Measurements from ENCODE around the gene ERFL.

ERFL gene

GRCh38 chr19:41925208-41926003 lies 2.8 kb downstream of the ERFL start:
- no peak overlapping the region for H3K4me3 ChIP-seq (ENCODE audit: low read depth, low read length)

GRCh38 chr19:41924151-41925145 lies 3.8 kb downstream of the ERFL start:
- Histone ChIP-seq H3K27ac (ENCODE audit: low read depth, low read length) (no peak overlapping the region), H3K9ac (ENCODE audit: low read length) (no peak overlapping the region), H3K9me3 (ENCODE audit: control insufficient read depth, insufficient read depth, low read depth, low read length) (no peaks in the 10 kb centered on the region), H3K4me1 (ENCODE audit: control insufficient read depth, insufficient read depth, low read length) (peaks cover 17% of the 10 kb centered on the region), H3K4me3 (ENCODE audit: low read depth, low read length) (no peak overlapping the region), H3K27me3 (ENCODE audit: control insufficient read depth, insufficient read depth, low read length) (peaks cover 95% of the 10 kb centered on the region), H3K36me3 (ENCODE audit: control insufficient read depth, insufficient read depth, low read length) (no peaks in the 10 kb centered on the region)

More at GRCh38 chr19:41925208-41926003, 2.8 kb downstream of the ERFL start:
- Histone ChIP-seq H3K4me1 (ENCODE audit: control insufficient read depth, insufficient read depth, low read length) (peaks cover 21% of the 10 kb centered on the region), H3K9me3 (ENCODE audit: control insufficient read depth, insufficient read depth, low read depth, low read length) (no peaks in the 10 kb centered on the region), H3K27me3 (ENCODE audit: control insufficient read depth, insufficient read depth, low read length) (peaks cover 95% of the 10 kb centered on the region), H3K27ac (ENCODE audit: low read depth, low read length) (no peak overlapping the region), H3K36me3 (ENCODE audit: control insufficient read depth, insufficient read depth, low read length) (no peaks in the 10 kb centered on the region), H3K9ac (ENCODE audit: low read length) (no peak overlapping the region)

- peaks cover 95% of the 10 kb centered on the region for H3K27me3 ChIP-seq (ENCODE audit: control insufficient read depth, insufficient read depth, low read length)
- H3K9me3 ChIP-seq (ENCODE audit: control insufficient read depth, insufficient read depth, low read depth, low read length), result no peaks in the 10 kb centered on the region
- H3K4me3 ChIP-seq (ENCODE audit: low read depth, low read length), result no peak overlapping the region
- H3K9ac ChIP-seq (ENCODE audit: low read length), result no peak overlapping the region
- no peak overlapping the region for H3K27ac ChIP-seq (ENCODE audit: low read depth, low read length)
- H3K36me3 ChIP-seq (ENCODE audit: control insufficient read depth, insufficient read depth, low read length), result no peaks in the 10 kb centered on the region
- peaks cover 11% of the 10 kb centered on the region; the same call in 1 of the 2 replicates for H3K4me1 ChIP-seq (ENCODE audit: control insufficient read depth, insufficient read depth, low read length)
Observed at GRCh38 chr19:41923045-41923788, 5.0 kb downstream of the ERFL start.

- H3K9me3 ChIP-seq (ENCODE audit: control insufficient read depth, insufficient read depth, low read depth, low read length), result no peaks in the 10 kb centered on the region
- no peak overlapping the region for H3K27ac ChIP-seq (ENCODE audit: low read depth, low read length)
- no peak overlapping the region for H3K9ac ChIP-seq (ENCODE audit: low read length)
- H3K4me1 ChIP-seq (ENCODE audit: control insufficient read depth, insufficient read depth, low read length), result peaks cover 11% of the 10 kb centered on the region; the same call in 1 of the 2 replicates
- H3K36me3 ChIP-seq (ENCODE audit: control insufficient read depth, insufficient read depth, low read length), result no peaks in the 10 kb centered on the region
- H3K4me3 ChIP-seq (ENCODE audit: low read depth, low read length), result peak overlapping the region; percentile 1; the same call in 1 of the 2 replicates
- H3K27me3 ChIP-seq (ENCODE audit: control insufficient read depth, insufficient read depth, low read length), result peaks cover 97% of the 10 kb centered on the region
Observed at GRCh38 chr19:41922585-41922984, 5.7 kb downstream of the ERFL start.

GRCh38 chr19:41921577-41922576 lies 6.4 kb downstream of the ERFL start:
- H3K36me3 ChIP-seq (ENCODE audit: control insufficient read depth, insufficient read depth, low read length), result no peaks in the 10 kb centered on the region
- peak overlapping the region; percentile 1; the same call in 1 of the 2 replicates for H3K4me3 ChIP-seq (ENCODE audit: low read depth, low read length)
- H3K4me1 ChIP-seq (ENCODE audit: control insufficient read depth, insufficient read depth, low read length), result peaks cover 11% of the 10 kb centered on the region; the same call in 1 of the 2 replicates
- H3K27ac ChIP-seq (ENCODE audit: low read depth, low read length), result no peak overlapping the region
- peaks cover 97% of the 10 kb centered on the region for H3K27me3 ChIP-seq (ENCODE audit: control insufficient read depth, insufficient read depth, low read length)
- H3K9ac ChIP-seq (ENCODE audit: low read length), result no peak overlapping the region
- H3K9me3 ChIP-seq (ENCODE audit: control insufficient read depth, insufficient read depth, low read depth, low read length), result no peaks in the 10 kb centered on the region

- Histone ChIP-seq H3K9me3 (ENCODE audit: control insufficient read depth, insufficient read depth, low read depth, low read length) (no peaks in the 10 kb centered on the region), H3K9ac (ENCODE audit: low read length) (no peak overlapping the region), H3K27me3 (ENCODE audit: control insufficient read depth, insufficient read depth, low read length) (peaks cover 97% of the 10 kb centered on the region), H3K4me3 (ENCODE audit: low read depth, low read length) (no peak overlapping the region), H3K27ac (ENCODE audit: low read depth, low read length) (no peak overlapping the region), H3K4me1 (ENCODE audit: control insufficient read depth, insufficient read depth, low read length) (peaks cover 11% of the 10 kb centered on the region; the same call in 1 of the 2 replicates), H3K36me3 (ENCODE audit: control insufficient read depth, insufficient read depth, low read length) (no peaks in the 10 kb centered on the region)
Observed at GRCh38 chr19:41920882-41921576, 7.2 kb downstream of the ERFL start.

GRCh38 chr19:41919948-41920712 lies 8.1 kb downstream of the ERFL start:
- no peaks in the 10 kb centered on the region for H3K9me3 ChIP-seq (ENCODE audit: control insufficient read depth, insufficient read depth, low read depth, low read length)
- no peak overlapping the region for H3K27ac ChIP-seq (ENCODE audit: low read depth, low read length)
- H3K4me1 ChIP-seq (ENCODE audit: control insufficient read depth, insufficient read depth, low read length), result peaks cover 15% of the 10 kb centered on the region; the same call in 1 of the 2 replicates
- H3K4me3 ChIP-seq (ENCODE audit: low read depth, low read length), result no peak overlapping the region
- no peaks in the 10 kb centered on the region for H3K36me3 ChIP-seq (ENCODE audit: control insufficient read depth, insufficient read depth, low read length)
- peaks cover 97% of the 10 kb centered on the region for H3K27me3 ChIP-seq (ENCODE audit: control insufficient read depth, insufficient read depth, low read length)
- no peak overlapping the region for H3K9ac ChIP-seq (ENCODE audit: low read length)

- H3K9ac ChIP-seq (ENCODE audit: low read length), result no peak overlapping the region
- H3K36me3 ChIP-seq (ENCODE audit: control insufficient read depth, insufficient read depth, low read length), result no peaks in the 10 kb centered on the region
- H3K27ac ChIP-seq (ENCODE audit: low read depth, low read length), result no peak overlapping the region
- H3K27me3 ChIP-seq (ENCODE audit: control insufficient read depth, insufficient read depth, low read length), result peaks cover 98% of the 10 kb centered on the region
- no peaks in the 10 kb centered on the region for H3K9me3 ChIP-seq (ENCODE audit: control insufficient read depth, insufficient read depth, low read depth, low read length)
- no peak overlapping the region for H3K4me3 ChIP-seq (ENCODE audit: low read depth, low read length)
- H3K4me1 ChIP-seq (ENCODE audit: control insufficient read depth, insufficient read depth, low read length), result peaks cover 16% of the 10 kb centered on the region; the same call in 1 of the 2 replicates
Observed at GRCh38 chr19:41918653-41919244, 9.5 kb downstream of the ERFL start.

Data from HUES6 (cell line).